Colonic mucosa (tissue), 4 donors: Measurements from ENCODE around the gene FGB. TPM values are rescaled to one million over a fixed set of nuclear protein-coding genes. Genes with fewer than 3 reads are reported as not detected.
"Not testable (repeated sequence)": the region's sequence is repeated elsewhere in the genome, so short reads cannot be mapped to it uniquely, and the experiment has no call there.

Experiments
- DNase-seq: peaks from one replicate; pipeline ENCODE4 v3.0.0-alpha.2; 2020
- H3K27ac ChIP-seq: fragments of 200-600 bp; one replicate; pipeline ENCODE4 v1.8.0; 2021
- H3K27me3 ChIP-seq: fragments of 200-600 bp; one replicate; pipeline ENCODE4 v1.8.0; 2021
- H3K36me3 ChIP-seq: fragments of 200-600 bp; one replicate; pipeline ENCODE4 v1.8.0; 2021
- H3K4me1 ChIP-seq: fragments of 200-600 bp; one replicate; pipeline ENCODE4 v1.8.0; 2021; ENCODE audit warnings: mild to moderate bottlenecking
- H3K4me3 ChIP-seq: fragments of 200-600 bp; one replicate; pipeline ENCODE4 v1.8.0; 2021
- H3K9ac ChIP-seq, 2 donors: one replicate each; pipeline ENCODE4 v1.7.0; 2013; ENCODE audit warnings: control low read depth in 2 of 2, low read depth in 2 of 2, low read length in 2 of 2
- H3K9me3 ChIP-seq: fragments of 200-600 bp; one replicate; pipeline ENCODE4 v1.8.0; 2021
- CTCF ChIP-seq: fragments of 200-600 bp; IDR thresholded peaks from one replicate; pipeline ENCODE4 v1.8.0; 2022; ENCODE audit warnings: antibody characterized with exemption, mild to moderate bottlenecking
- intact Hi-C: fragments of 100-400 bp; cut with DNase I; formaldehyde crosslinking; loops from one replicate; pipeline ENCODE4 v1.14.1; 2022
- total RNA-seq, 2 donors: library from RNA; stranded (reverse); fragmentation: NEBNext Ultra II Directional in 1 of 2; extraction: Animal tissue kit (Norgen Biotek cat#: 25700) in 1 of 2; gene quantifications; one replicate each; pipeline ENCODE4 v1.2.1, GENCODE V29; 2021
- donor health status: healthy.
- donor health status: DM: no; HTN: no; CAD: no.
- donor health status: DM: no; HTN: no; CAD: no.

Gene FGB
- total RNA-seq, 2 donors from 2014 or later, result 0.13 to 6.2 TPM

DNA sequence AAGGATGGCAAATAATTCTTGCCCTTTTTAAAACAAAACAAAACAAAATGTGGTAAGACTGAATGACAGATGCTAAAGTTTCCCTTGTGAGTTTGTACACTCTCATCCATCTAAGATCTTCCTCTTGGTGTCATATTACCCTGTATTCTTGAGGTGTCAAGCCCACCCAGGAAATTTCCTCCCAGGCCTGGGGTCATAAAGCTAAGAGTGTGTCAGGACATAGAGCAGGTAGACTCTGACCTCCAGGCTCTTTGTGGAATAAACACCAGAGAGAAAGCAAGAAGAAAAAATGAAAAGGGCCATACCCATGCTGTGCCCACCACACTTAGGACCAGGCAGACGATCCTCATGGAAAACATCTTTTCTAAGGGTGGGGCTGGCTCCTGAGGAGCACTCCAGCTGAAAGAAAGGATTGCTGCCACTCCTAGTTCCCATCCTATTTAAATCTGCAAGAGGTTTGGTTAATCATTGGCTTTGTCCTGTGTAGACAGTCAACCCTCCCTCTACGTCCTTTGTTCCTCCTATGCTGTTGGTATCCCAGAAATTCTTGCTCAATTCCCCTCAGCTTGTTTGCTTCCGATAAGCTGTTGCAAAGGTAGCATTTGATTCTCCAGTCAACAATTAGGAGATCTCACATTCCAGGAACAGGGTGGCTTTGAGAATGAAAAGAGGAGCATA lies 27.7 kb downstream of the FGB start, which contains the start of gene FGA:
Gene FGA, minus strand, starts transcription at position 414 of the 678 bp plus-strand sequence. Its CDS starts 55 bp downstream, at position 359.
- Histone ChIP-seq H3K4me3 (no peak within 1 kb of the TSS), H3K9ac (no peak within 1 kb of the TSS), H3K36me3 (no peaks in the 10 kb centered on the region), H3K9me3 (no peaks in the 10 kb centered on the region), H3K27ac (no peak within 1 kb of the TSS), H3K27me3 (no peaks in the 10 kb centered on the region), H3K4me1 (no peaks in the 10 kb centered on the region)
- peak; percentile 40 for DNase-seq
- no peak for TF ChIP-seq CTCF
- intact Hi-C loops, result no loop called here

- TF ChIP-seq CTCF, result no peak
- intact Hi-C loops, result no loop called here
Measured at GRCh38 chr4:154591890-154592289, 29.1 kb downstream of the FGB start.

GRCh38 chr4:154593868-154594267 lies 31.1 kb downstream of the FGB start:
- no peaks in the 10 kb centered on the region for H3K27me3 ChIP-seq
- intact Hi-C loops, result no loop called here
- H3K4me3 ChIP-seq, result no peak overlapping the region
- H3K9me3 ChIP-seq, result no peaks in the 10 kb centered on the region
- H3K9ac ChIP-seq, result no peak overlapping the region
- no peaks in the 10 kb centered on the region for H3K4me1 ChIP-seq
- TF ChIP-seq CTCF, result no peak
- no peak for DNase-seq
- H3K27ac ChIP-seq, result no peak overlapping the region
- H3K36me3 ChIP-seq, result no peaks in the 10 kb centered on the region

More at GRCh38 chr4:154591890-154592289, 29.1 kb downstream of the FGB start:
- H3K27me3 ChIP-seq, result no peaks in the 10 kb centered on the region
- H3K9me3 ChIP-seq, result no peaks in the 10 kb centered on the region
- H3K27ac ChIP-seq, result no peak overlapping the region
- H3K4me3 ChIP-seq, result no peak overlapping the region
- H3K4me1 ChIP-seq, result no peaks in the 10 kb centered on the region
- H3K36me3 ChIP-seq, result no peaks in the 10 kb centered on the region
- no peak for DNase-seq
- H3K9ac ChIP-seq, result no peak overlapping the region

- not testable (repeated sequence) for H3K9me3 ChIP-seq, DNase-seq
Measured at GRCh38 chr4:154594343-154594742, 31.5 kb downstream of the FGB start.

GRCh38 chr4:154595807-154596206 lies 33.0 kb downstream of the FGB start:
- Histone ChIP-seq H3K27me3 (no peaks in the 10 kb centered on the region), H3K36me3 (no peaks in the 10 kb centered on the region), H3K27ac (no peak overlapping the region), H3K9ac (no peak overlapping the region), H3K4me3 (no peak overlapping the region), H3K4me1 (no peaks in the 10 kb centered on the region), H3K9me3 (no peaks in the 10 kb centered on the region)
- intact Hi-C loops, result no loop called here
- no peak for TF ChIP-seq CTCF
- no peak for DNase-seq

More at GRCh38 chr4:154594343-154594742, 31.5 kb downstream of the FGB start:
- H3K4me1 ChIP-seq, H3K9ac ChIP-seq, H3K27ac ChIP-seq, H3K27me3 ChIP-seq, H3K4me3 ChIP-seq, H3K36me3 ChIP-seq, intact Hi-C loops: not testable (repeated sequence)

GRCh38 chr4:154597281-154597680 lies 34.5 kb downstream of the FGB start:
- intact Hi-C loops, DNase-seq, H3K4me3 ChIP-seq, H3K9ac ChIP-seq, H3K27me3 ChIP-seq, H3K9me3 ChIP-seq, H3K36me3 ChIP-seq, H3K27ac ChIP-seq, H3K4me1 ChIP-seq: not testable (repeated sequence)
